ENCODE results near the gene ZNF19.
"Not testable (repeated sequence)": the region's sequence is repeated elsewhere in the genome, so short reads cannot be mapped to it uniquely, and the experiment has no call there.

The ZNF19 gene

GRCh38 chr16:71489122-71489521 is at the start of gene ZNF19:
TSS of gene ZNF19 (minus strand) at chr16:71489324. CDS start at chr16:71482114, 7,210 bp downstream.
- no peak for DNase-seq

GRCh38 chr16:71537643-71538042 is 48.5 kb upstream of the ZNF19 start:
- DNase-seq = peak in 2 of 6 experiments; percentile 1 to 4

- no peak for DNase-seq
These were observed 47.8 kb upstream of the ZNF19 start for GRCh38 chr16:71536752-71537499.

- DNase-seq = no peak
These were observed 43.2 kb upstream of the ZNF19 start for GRCh38 chr16:71532366-71532765.

- DNase-seq = no peak
These were observed 39.7 kb upstream of the ZNF19 start for GRCh38 chr16:71528863-71529262.

GRCh38 chr16:71528257-71528656 is 39.1 kb upstream of the ZNF19 start:
- no peak for DNase-seq

GRCh38 chr16:71526111-71526631 is 37.0 kb upstream of the ZNF19 start, which contains the start of gene CHST4:
TSS of gene CHST4 (plus strand) at chr16:71526426. CDS start at chr16:71536678, 10,252 bp downstream.
- peak in 1 of 6 experiments; percentile 1 for DNase-seq

- no peak for DNase-seq
These were observed 35.7 kb upstream of the ZNF19 start for GRCh38 chr16:71524566-71525553.

GRCh38 chr16:71520550-71520949 is 31.4 kb upstream of the ZNF19 start:
- no peak for DNase-seq

- DNase-seq = no peak
These were observed 25.9 kb upstream of the ZNF19 start for GRCh38 chr16:71515026-71515425.

- no peak for DNase-seq
These were observed 25.4 kb upstream of the ZNF19 start for GRCh38 chr16:71514476-71514875.

- DNase-seq = no peak
These were observed 24.2 kb upstream of the ZNF19 start for GRCh38 chr16:71513302-71513701.

- DNase-seq = no peak
These were observed 17.9 kb upstream of the ZNF19 start for GRCh38 chr16:71507061-71507460.

- DNase-seq = no peak
These were observed 15.8 kb upstream of the ZNF19 start for GRCh38 chr16:71504901-71505300.

GRCh38 chr16:71504051-71504450 is 14.9 kb upstream of the ZNF19 start:
- DNase-seq = not testable (repeated sequence)

- no peak for DNase-seq
These were observed 12.4 kb upstream of the ZNF19 start for GRCh38 chr16:71501547-71501946.

GRCh38 chr16:71500964-71501363 is 11.8 kb upstream of the ZNF19 start:
- DNase-seq = no peak

- peak; percentile 2 to 56 (median 40) for DNase-seq
These were observed 10.7 kb upstream of the ZNF19 start for GRCh38 chr16:71499775-71500364.

GRCh38 chr16:71498031-71498430 is 8.9 kb upstream of the ZNF19 start:
- no peak for DNase-seq

- no peak for DNase-seq
These were observed 4.1 kb upstream of the ZNF19 start for GRCh38 chr16:71493213-71493612.

- DNase-seq = no peak
These were observed 3.7 kb upstream of the ZNF19 start for GRCh38 chr16:71492786-71493185.

- DNase-seq = no peak
These were observed 1.9 kb upstream of the ZNF19 start for GRCh38 chr16:71491054-71491453.

- DNase-seq = no peak
These were observed 1.2 kb upstream of the ZNF19 start for GRCh38 chr16:71490361-71490760.
